ENCODE measurements around the gene CLEC10A.

CLEC10A gene

GRCh38 chr17:7108560-7108925, 28.5 kb upstream of the CLEC10A start:
- no peak for ATAC-seq
- no peak for TF ChIP-seq ZNF8 (CRISPR knock-in tag; IDR thresholded peaks at IDR 0.05)
- no peak for TF ChIP-seq BACH2 (CRISPR knock-in tag; IDR thresholded peaks at IDR 0.05; ENCODE audit: borderline replicate concordance)
- TF ChIP-seq, protein P1, sequence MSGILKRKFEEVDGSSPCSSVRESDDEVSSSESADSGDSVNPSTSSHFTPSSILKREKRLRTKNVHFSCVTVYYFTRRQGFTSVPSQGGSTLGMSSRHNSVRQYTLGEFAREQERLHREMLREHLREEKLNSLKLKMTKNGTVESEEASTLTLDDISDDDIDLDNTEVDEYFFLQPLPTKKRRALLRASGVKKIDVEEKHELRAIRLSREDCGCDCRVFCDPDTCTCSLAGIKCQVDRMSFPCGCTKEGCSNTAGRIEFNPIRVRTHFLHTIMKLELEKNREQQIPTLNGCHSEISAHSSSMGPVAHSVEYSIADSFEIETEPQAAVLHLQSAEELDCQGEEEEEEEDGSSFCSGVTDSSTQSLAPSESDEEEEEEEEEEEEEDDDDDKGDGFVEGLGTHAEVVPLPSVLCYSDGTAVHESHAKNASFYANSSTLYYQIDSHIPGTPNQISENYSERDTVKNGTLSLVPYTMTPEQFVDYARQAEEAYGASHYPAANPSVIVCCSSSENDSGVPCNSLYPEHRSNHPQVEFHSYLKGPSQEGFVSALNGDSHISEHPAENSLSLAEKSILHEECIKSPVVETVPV (CRISPR knock-in tag; IDR thresholded peaks at IDR 0.05), result no peak
- TF ChIP-seq ZFP30 (CRISPR knock-in tag; IDR thresholded peaks at IDR 0.05), result no peak
- no peak for TF ChIP-seq ARNTL (CRISPR knock-in tag; IDR thresholded peaks at IDR 0.05; ENCODE audit: borderline replicate concordance, low read depth)
- TF ChIP-seq ZNF70 (CRISPR knock-in tag; IDR thresholded peaks at IDR 0.05), result no peak
- TF ChIP-seq ZNF565 (CRISPR knock-in tag; conservative IDR thresholded peaks at IDR 0.05; ENCODE audit: low read depth), result no peak
- no peak for TF ChIP-seq TCF4 (CRISPR knock-in tag; IDR thresholded peaks at IDR 0.05; ENCODE audit: borderline replicate concordance)
- TF ChIP-seq TOX (CRISPR knock-in tag; IDR thresholded peaks at IDR 0.05; ENCODE audit: borderline replicate concordance), result no peak
- no peak for TF ChIP-seq CSDC2 (CRISPR knock-in tag; IDR thresholded peaks at IDR 0.05)
- no peak for TF ChIP-seq SNAI2 (CRISPR knock-in tag; IDR thresholded peaks at IDR 0.05)
- TF ChIP-seq PPARA (CRISPR knock-in tag; IDR thresholded peaks at IDR 0.05; ENCODE audit: borderline replicate concordance), result no peak
- TF ChIP-seq GLIS3 (CRISPR knock-in tag; IDR thresholded peaks at IDR 0.05), result no peak
- TF ChIP-seq, protein P2, sequence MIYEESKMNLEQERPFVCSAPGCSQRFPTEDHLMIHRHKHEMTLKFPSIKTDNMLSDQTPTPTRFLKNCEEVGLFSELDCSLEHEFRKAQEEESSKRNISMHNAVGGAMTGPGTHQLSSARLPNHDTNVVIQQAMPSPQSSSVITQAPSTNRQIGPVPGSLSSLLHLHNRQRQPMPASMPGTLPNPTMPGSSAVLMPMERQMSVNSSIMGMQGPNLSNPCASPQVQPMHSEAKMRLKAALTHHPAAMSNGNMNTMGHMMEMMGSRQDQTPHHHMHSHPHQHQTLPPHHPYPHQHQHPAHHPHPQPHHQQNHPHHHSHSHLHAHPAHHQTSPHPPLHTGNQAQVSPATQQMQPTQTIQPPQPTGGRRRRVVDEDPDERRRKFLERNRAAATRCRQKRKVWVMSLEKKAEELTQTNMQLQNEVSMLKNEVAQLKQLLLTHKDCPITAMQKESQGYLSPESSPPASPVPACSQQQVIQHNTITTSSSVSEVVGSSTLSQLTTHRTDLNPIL (CRISPR knock-in tag; IDR thresholded peaks at IDR 0.05; ENCODE audit: low read depth), result no peak
- TF ChIP-seq ISL1 (CRISPR knock-in tag; IDR thresholded peaks at IDR 0.05), result no peak
- TF ChIP-seq RARB (CRISPR knock-in tag; IDR thresholded peaks at IDR 0.05), result no peak

GRCh38 chr17:7107795-7108559, 27.9 kb upstream of the CLEC10A start:
- ATAC-seq, result no peak
- TF ChIP-seq TOX (CRISPR knock-in tag; IDR thresholded peaks at IDR 0.05; ENCODE audit: borderline replicate concordance) (no peak), GLIS3 (CRISPR knock-in tag; IDR thresholded peaks at IDR 0.05) (no peak), BACH2 (CRISPR knock-in tag; IDR thresholded peaks at IDR 0.05; ENCODE audit: borderline replicate concordance) (no peak), ARNTL (CRISPR knock-in tag; IDR thresholded peaks at IDR 0.05; ENCODE audit: borderline replicate concordance, low read depth) (no peak), ZNF565 (CRISPR knock-in tag; conservative IDR thresholded peaks at IDR 0.05; ENCODE audit: low read depth) (no peak), ZNF8 (CRISPR knock-in tag; IDR thresholded peaks at IDR 0.05) (no peak), PPARA (CRISPR knock-in tag; IDR thresholded peaks at IDR 0.05; ENCODE audit: borderline replicate concordance) (no peak), POU6F1 (CRISPR knock-in tag; IDR thresholded peaks at IDR 0.05; ENCODE audit: borderline replicate concordance, low read depth) (no peak), SNAI2 (CRISPR knock-in tag; IDR thresholded peaks at IDR 0.05) (no peak), CSDC2 (CRISPR knock-in tag; IDR thresholded peaks at IDR 0.05) (no peak), ZFP3 (CRISPR knock-in tag; IDR thresholded peaks at IDR 0.05) (no peak), ESRRG (CRISPR knock-in tag; IDR thresholded peaks at IDR 0.05) (no peak)

- TF ChIP-seq, protein P2 (CRISPR knock-in tag; IDR thresholded peaks at IDR 0.05; ENCODE audit: low read depth), result no peak
- TF ChIP-seq PATZ1 (CRISPR knock-in tag; IDR thresholded peaks at IDR 0.05; ENCODE audit: borderline replicate concordance), result no peak
- TF ChIP-seq ZNF8 (CRISPR knock-in tag; IDR thresholded peaks at IDR 0.05), result no peak
- no peak for TF ChIP-seq ARNTL (CRISPR knock-in tag; IDR thresholded peaks at IDR 0.05; ENCODE audit: borderline replicate concordance, low read depth)
- TF ChIP-seq RARB (CRISPR knock-in tag; IDR thresholded peaks at IDR 0.05), result no peak
- TF ChIP-seq ZNF565 (CRISPR knock-in tag; conservative IDR thresholded peaks at IDR 0.05; ENCODE audit: low read depth), result no peak
- TF ChIP-seq POU6F1 (CRISPR knock-in tag; IDR thresholded peaks at IDR 0.05; ENCODE audit: borderline replicate concordance, low read depth), result no peak
- TF ChIP-seq ZFP30 (CRISPR knock-in tag; IDR thresholded peaks at IDR 0.05), result no peak
- TF ChIP-seq ZFP3 (CRISPR knock-in tag; IDR thresholded peaks at IDR 0.05), result no peak
- ATAC-seq, result no peak
Observed at GRCh38 chr17:7107012-7107754, 27.1 kb upstream of the CLEC10A start.

All from SK-N-SH treated with all-trans-retinoic acid at 6 μM for 48 hours (cell line).